Activated CD4-positive, alpha-beta T cell treated with anti-CD3 and anti-CD28 coated beads for 36 hours (primary cell): ENCODE data around the gene CLDN7. TPM values are rescaled to one million over a fixed set of nuclear protein-coding genes. Genes with fewer than 3 reads are reported as not detected.
A peak's percentile ranks its signal among the peaks of the same experiment; 100 is the strongest.

Experiments
- ATAC-seq: fragments of 200-7000 bp; cut with Tn5 transposase; one replicate; pipeline ENCODE4 v1.10.0; 2021; ENCODE audit warnings: mild to moderate bottlenecking, moderate library complexity
- CTCF ChIA-PET: fragments of 350-600 bp; sonication (Branson Sonifier 250); formaldehyde crosslinking; loops from one replicate; lab custom pipeline; 2021; ENCODE audit warnings: antibody characterized with exemption; lab: Charles Lee
- POLR2A ChIA-PET: fragments of 350-600 bp; sonication (Branson Sonifier 250); formaldehyde crosslinking; loops from one replicate; lab custom pipeline; 2021; ENCODE audit warnings: antibody characterized with exemption, inconsistent platforms; lab: Charles Lee
- DNase-seq: peaks from one replicate; pipeline ENCODE4 v3.0.0-alpha.2; 2020
- H3K27ac Mint-ChIP-seq: one replicate; pipeline ENCODE4 v1.8.0; 2021; ENCODE audit warnings: mixed read lengths
- H3K27me3 Mint-ChIP-seq: one replicate; pipeline ENCODE4 v1.8.0; 2021; ENCODE audit warnings: mixed read lengths
- H3K36me3 Mint-ChIP-seq: one replicate; pipeline ENCODE4 v1.8.0; 2021; ENCODE audit warnings: low read depth, mixed read lengths
- H3K4me1 Mint-ChIP-seq: one replicate; pipeline ENCODE4 v1.8.0; 2021; ENCODE audit warnings: mixed read lengths
- H3K4me3 Mint-ChIP-seq: one replicate; pipeline ENCODE4 v1.8.0; 2021; ENCODE audit warnings: mild to moderate bottlenecking, moderate library complexity, mixed read lengths
- H3K9me3 Mint-ChIP-seq: one replicate; pipeline ENCODE4 v1.8.0; 2021; ENCODE audit warnings: low read depth, mixed read lengths
- intact Hi-C, 2 experiments: fragments of 100-400 bp; cut with DNase I in 1 of 2; cut with micrococcal nuclease in 1 of 2; formaldehyde crosslinking; loops; one replicate each; pipeline versions ENCODE4 v1.14.2 to v1.15.1; 2022 to 2024; cut with DNase I, micrococcal nuclease
- total RNA-seq, 2 experiments: library from RNA; stranded (reverse); gene quantifications; one replicate each; pipeline ENCODE4 v1.2.3, GENCODE V29; 2021

Gene CLDN7
- total RNA-seq, 2 experiments from 2014 or later = 0.53 to 0.72 TPM

GRCh38 chr17:7243453-7243729 is 18.9 kb downstream of the CLDN7 start:
- CTCF ChIA-PET = interaction anchor here (0.8 to 1.0 kb wide), 3 partner anchors 23 to 86 kb away, joined by 3 read pairs; partner anchors contain the start of gene NEURL4
- Mint-ChIP-seq H3K4me1 (peaks cover 41% of the 10 kb centered on the region), H3K27me3 (no peaks in the 10 kb centered on the region), H3K27ac (peak overlapping the region; percentile 82), H3K36me3 (peaks cover 36% of the 10 kb centered on the region), H3K9me3 (no peaks in the 10 kb centered on the region), H3K4me3 (peak overlapping the region; percentile 97)
- POLR2A ChIA-PET = interaction anchor here (2.6 kb wide), 1 partner anchor 8 kb away, joined by 8 read pairs; the partner anchor contains the start of genes CTDNEP1 and ELP5
- intact Hi-C loops = loop anchor here in 1 of 2 experiments (10.0 kb wide), 1 partner anchor 911 kb away; the partner anchor contains the start of gene PER1
- ATAC-seq (no peak), DNase-seq (no peak)

DNA sequence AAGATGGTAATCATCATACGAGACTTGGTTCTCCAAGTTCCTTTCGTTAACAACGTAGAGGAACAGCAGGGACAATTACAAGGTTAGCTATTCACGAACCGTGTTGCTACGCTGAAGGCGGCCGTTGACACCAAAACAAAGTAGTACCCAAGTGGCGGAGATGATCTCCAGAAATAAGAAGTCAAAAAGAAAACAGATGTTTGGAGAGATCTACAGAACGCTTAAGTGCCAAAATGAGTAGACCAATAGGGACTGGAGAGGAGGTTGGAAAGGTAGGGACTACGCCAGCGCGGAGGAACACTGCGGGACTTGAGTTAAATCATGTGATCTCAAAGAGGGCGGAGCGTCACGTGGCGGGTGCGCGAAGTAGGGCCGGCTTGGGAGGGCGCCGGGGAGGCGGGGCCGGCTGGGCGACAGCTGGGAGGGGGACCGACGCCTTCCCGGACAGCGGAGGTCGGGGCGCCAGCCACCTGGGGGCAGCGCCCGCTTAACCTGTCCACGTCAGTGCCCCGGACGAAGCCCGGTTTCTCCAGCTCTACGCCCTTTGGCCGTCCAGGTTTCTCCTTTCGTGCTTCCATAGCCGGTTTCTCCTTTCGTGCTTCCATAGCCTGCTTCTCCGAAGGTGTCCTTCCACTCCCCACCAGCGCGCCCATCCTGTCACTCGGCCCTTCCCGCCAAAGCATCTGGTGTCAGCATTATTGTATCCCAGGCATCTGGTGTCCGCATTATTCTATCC is 19.4 kb downstream of the CLDN7 start:
- peak; percentile 27 for ATAC-seq
- Mint-ChIP-seq H3K9me3 (no peaks in the 10 kb centered on the region), H3K36me3 (peaks cover 36% of the 10 kb centered on the region), H3K4me3 (peak overlapping the region; percentile 97), H3K27ac (peak overlapping the region; percentile 98), H3K27me3 (no peaks in the 10 kb centered on the region), H3K4me1 (peaks cover 41% of the 10 kb centered on the region)
- POLR2A ChIA-PET = interaction anchor here (0.6 to 2.6 kb wide), 5 partner anchors 8 to 602 kb away, joined by 3 to 8 read pairs (median 3); partner anchors contain the start of genes CD68, CTDNEP1, ELP5 and NEURL4
- peak; percentile 95 for DNase-seq
- intact Hi-C loops = loop anchor here (1.0 to 10.0 kb wide), 6 partner anchors 8 to 912 kb away; partner anchors contain the start of genes ACADVL (in 1 of the 2), CTDNEP1 (in 1 of the 2), DLG4 (in 1 of the 2) and ELP5 (in 1 of the 2)
- CTCF ChIA-PET = interaction anchor here (1.0 to 3.5 kb wide), 5 partner anchors 8 to 87 kb away, joined by 3 to 22 read pairs (median 3); partner anchors contain the start of genes ACADVL, DLG4, DVL2 and NEURL4

- Mint-ChIP-seq H3K27me3 (no peaks in the 10 kb centered on the region), H3K27ac (peak within 1 kb of the TSS; percentile 98), H3K9me3 (no peaks in the 10 kb centered on the region), H3K4me3 (peak within 1 kb of the TSS; percentile 97), H3K4me1 (peaks cover 43% of the 10 kb centered on the region), H3K36me3 (peaks cover 36% of the 10 kb centered on the region)
- ChIA-PET POLR2A (interaction anchor here (0.6 to 2.6 kb wide), 7 partner anchors 9 to 603 kb away, joined by 3 to 8 read pairs (median 3); partner anchors contain the start of genes CD68, CTDNEP1, ELP5 and NEURL4), CTCF (interaction anchor here (0.9 to 3.5 kb wide), 6 partner anchors 8 to 88 kb away, joined by 3 to 22 read pairs (median 3); partner anchors contain the start of genes ACADVL, DLG4, DVL2 and NEURL4)
- DNase-seq = peak; percentile 95
- intact Hi-C loops = loop anchor here (1.0 to 10.0 kb wide), 6 partner anchors 9 to 913 kb away; partner anchors contain the start of genes ACADVL (in 1 of the 2), CTDNEP1 (in 1 of the 2), DLG4 (in 1 of the 2) and ELP5 (in 1 of the 2)
- ATAC-seq = peak; percentile 32
Measured at GRCh38 chr17:7241783-7242716, 20.2 kb downstream of the CLDN7 start, which contains the start of gene GABARAP. GABARAP (minus strand) TSS chr17:7242449; CDS start chr17:7242330, 119 bp downstream.

- Mint-ChIP-seq H3K27ac (peak overlapping the region; percentile 98), H3K36me3 (peaks cover 34% of the 10 kb centered on the region), H3K9me3 (no peaks in the 10 kb centered on the region), H3K4me1 (peaks cover 44% of the 10 kb centered on the region), H3K27me3 (no peaks in the 10 kb centered on the region), H3K4me3 (peak overlapping the region; percentile 97)
- no peak for DNase-seq
- POLR2A ChIA-PET = interaction anchor here (0.7 to 2.6 kb wide), 4 partner anchors 10 to 338 kb away, joined by 3 to 8 read pairs (median 4); partner anchors contain the start of genes CD68, CTDNEP1, ELP5 and POLR2A
- CTCF ChIA-PET = interaction anchor here (0.6 to 3.5 kb wide), 4 partner anchors 21 to 89 kb away, joined by 3 to 22 read pairs (median 4); partner anchors contain the start of genes ACADVL and DLG4
- no peak for ATAC-seq
- intact Hi-C loops = loop anchor here in 1 of 2 experiments (10.0 kb wide), 1 partner anchor 914 kb away; the partner anchor contains the start of gene PER1
Measured at GRCh38 chr17:7241090-7241733, 21.1 kb downstream of the CLDN7 start.

DNA sequence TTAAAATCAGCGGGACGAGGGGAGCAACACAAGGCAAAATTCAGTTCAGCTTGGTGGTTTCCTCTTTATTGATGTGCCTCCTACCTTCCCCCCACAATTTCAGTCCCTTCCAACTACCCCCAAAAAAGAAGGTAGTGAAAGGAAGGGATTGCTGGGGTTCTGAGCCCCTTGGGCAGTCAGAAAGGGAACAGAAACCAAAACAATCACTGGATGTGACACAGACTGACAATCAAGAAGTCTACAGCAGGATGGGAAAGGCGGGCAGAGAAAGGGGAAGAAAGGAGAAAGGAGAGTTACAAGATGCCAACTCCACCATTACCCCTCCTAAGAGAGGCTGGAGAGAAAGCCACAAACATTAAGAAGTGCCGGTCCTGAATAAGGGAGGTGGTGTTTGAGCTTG is 21.9 kb downstream of the CLDN7 start:
- intact Hi-C loops = loop anchor here in 1 of 2 experiments (10.0 kb wide), 1 partner anchor 914 kb away; the partner anchor contains the start of gene PER1
- no peak for ATAC-seq
- H3K4me3 Mint-ChIP-seq = peak overlapping the region; percentile 97
- peaks cover 52% of the 10 kb centered on the region for H3K4me1 Mint-ChIP-seq
- no peaks in the 10 kb centered on the region for H3K27me3 Mint-ChIP-seq
- peak overlapping the region; percentile 75 for H3K27ac Mint-ChIP-seq
- ChIA-PET CTCF (interaction anchor here (1.2 to 3.5 kb wide), 3 partner anchors 11 to 194 kb away, joined by 4 to 22 read pairs (median 8); partner anchors contain the start of genes ACADVL, CTDNEP1 and DLG4), POLR2A (interaction anchor here (0.7 kb wide), 1 partner anchor 20 kb away, joined by 3 read pairs; no protein-coding TSS in a partner anchor)
- DNase-seq = no peak
- H3K36me3 Mint-ChIP-seq = peaks cover 37% of the 10 kb centered on the region
- no peaks in the 10 kb centered on the region for H3K9me3 Mint-ChIP-seq

GRCh38 chr17:7239091-7240027 is 22.9 kb downstream of the CLDN7 start, which contains the start of gene PHF23:
PHF23 (minus strand) TSS chr17:7239457; CDS start chr17:7239279, 178 bp downstream.
- H3K27me3 Mint-ChIP-seq = no peaks in the 10 kb centered on the region
- H3K36me3 Mint-ChIP-seq = peaks cover 43% of the 10 kb centered on the region
- no peaks in the 10 kb centered on the region for H3K9me3 Mint-ChIP-seq
- POLR2A ChIA-PET = interaction anchor here (0.6 to 1.2 kb wide), 5 partner anchors 10 to 204 kb away, joined by 3 to 5 read pairs (median 3); partner anchors contain the start of genes CTDNEP1, ELP5 and SLC16A13
- ATAC-seq = peak; percentile 74
- peak; percentile 99 for DNase-seq
- peaks cover 61% of the 10 kb centered on the region for H3K4me1 Mint-ChIP-seq
- peak within 1 kb of the TSS; percentile 97 for H3K4me3 Mint-ChIP-seq
- CTCF ChIA-PET = interaction anchor here (0.7 to 3.5 kb wide), 6 partner anchors 12 to 193 kb away, joined by 3 to 22 read pairs (median 4); partner anchors contain the start of genes ACADVL, CTDNEP1 and DLG4
- intact Hi-C loops = loop anchor here (1.0 to 10.0 kb wide), 17 partner anchors 13 to 1753 kb away; partner anchors contain the start of genes CTC1 (in 1 of the 2), DERL2 (in 1 of the 2), EIF5A (in 1 of the 2) and ELP5 (in 1 of the 2)
- peak within 1 kb of the TSS; percentile 93 for H3K27ac Mint-ChIP-seq

DNA sequence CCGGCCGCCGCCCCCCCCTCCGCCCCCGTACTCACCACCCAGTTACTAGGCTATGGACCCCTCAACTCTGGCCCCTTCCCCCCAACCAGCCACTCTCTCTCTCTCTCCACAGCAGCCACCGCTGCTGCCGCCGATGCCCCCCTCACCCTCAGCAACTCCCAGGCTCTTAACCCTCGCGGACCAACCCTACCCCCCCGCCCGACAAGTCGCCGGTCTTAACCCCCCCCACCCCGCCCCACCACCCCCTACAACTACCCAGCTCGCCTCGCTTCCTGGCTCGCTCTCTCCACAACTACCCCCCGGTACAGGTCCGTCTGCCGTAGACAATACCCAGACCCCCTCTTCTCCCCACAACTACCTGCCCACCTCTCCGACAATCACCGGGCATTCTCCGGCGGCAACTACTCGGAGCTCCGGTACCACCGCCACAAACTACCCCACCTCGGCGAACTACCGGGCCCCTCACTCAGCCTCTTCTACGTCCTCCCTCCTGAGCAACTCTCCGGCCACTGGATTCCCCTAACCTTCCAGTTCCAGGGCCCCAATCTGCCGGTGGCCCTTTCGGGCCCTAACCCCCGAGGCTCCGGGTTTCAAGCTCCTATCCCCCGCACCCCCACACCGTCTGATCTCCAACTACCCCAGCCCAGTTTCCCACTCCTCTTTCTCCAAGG is 23.7 kb downstream of the CLDN7 start:
- H3K36me3 Mint-ChIP-seq = peaks cover 41% of the 10 kb centered on the region
- POLR2A ChIA-PET = interaction anchor here (1.0 to 1.2 kb wide), 2 partner anchors 70 to 203 kb away, joined by 3 read pairs; partner anchors contain the start of gene SLC16A13
- intact Hi-C loops = loop anchor here (1.0 to 5.0 kb wide), 16 partner anchors 14 to 1752 kb away; partner anchors contain the start of genes CTC1 (in 1 of the 2), DERL2 (in 1 of the 2), EIF5A (in 1 of the 2) and ELP5 (in 1 of the 2)

DNA sequence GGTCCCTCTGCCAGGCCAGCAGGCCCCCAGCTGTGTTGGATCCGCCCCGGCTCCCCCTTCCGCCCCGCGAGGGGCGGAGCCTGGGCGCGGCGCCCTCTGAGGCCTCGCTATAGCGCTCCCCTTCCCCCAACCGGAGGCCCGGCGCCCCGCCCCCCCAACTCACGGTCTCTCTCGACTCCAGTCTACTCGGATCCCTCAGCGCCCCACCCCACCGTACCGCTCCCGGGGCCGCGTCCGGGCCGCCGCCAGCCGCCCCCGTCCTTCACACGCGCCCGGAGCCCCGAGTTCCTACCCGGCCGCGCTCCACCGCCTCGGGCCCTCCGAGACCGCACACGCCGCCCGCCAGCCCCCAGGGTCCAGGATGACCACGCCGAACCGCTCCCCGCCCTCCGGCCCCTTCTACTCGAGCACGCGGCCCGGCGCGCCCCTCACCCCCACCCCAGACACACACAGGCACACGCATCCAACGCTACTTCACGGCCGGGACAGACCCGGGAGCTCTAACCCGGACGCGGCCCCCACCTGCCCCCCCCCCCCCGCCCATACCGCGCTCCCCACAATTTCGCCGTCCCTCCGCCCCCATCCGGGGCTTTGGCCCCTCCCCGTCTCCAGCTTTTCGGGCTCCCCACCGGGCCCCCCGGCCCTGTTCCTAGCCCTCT is 24.4 kb downstream of the CLDN7 start:
- peaks cover 61% of the 10 kb centered on the region for H3K4me1 Mint-ChIP-seq
- peak overlapping the region; percentile 97 for H3K4me3 Mint-ChIP-seq
- peak; percentile 93 for DNase-seq
- peak; percentile 17 for ATAC-seq
- H3K27ac Mint-ChIP-seq = peak overlapping the region; percentile 93
- H3K27me3 Mint-ChIP-seq = no peaks in the 10 kb centered on the region
- CTCF ChIA-PET = interaction anchor here (0.6 to 1.2 kb wide), 2 partner anchors 14 to 17 kb away, joined by 3 read pairs; partner anchors contain the start of gene CTDNEP1
- POLR2A ChIA-PET = interaction anchor here (1.0 kb wide), 1 partner anchor 71 kb away, joined by 3 read pairs; no protein-coding TSS in a partner anchor
- intact Hi-C loops = loop anchor here (2.0 to 5.0 kb wide), 3 partner anchors 71 to 1011 kb away; partner anchors contain the start of genes CTC1 (in 1 of the 2) and PFAS (in 1 of the 2)
- H3K36me3 Mint-ChIP-seq = peaks cover 40% of the 10 kb centered on the region
- H3K9me3 Mint-ChIP-seq = no peaks in the 10 kb centered on the region

More for the DNA sequence above, 23.7 kb downstream of the CLDN7 start:
- ATAC-seq = no peak
- Mint-ChIP-seq H3K27me3 (no peaks in the 10 kb centered on the region), H3K27ac (peak overlapping the region; percentile 93), H3K4me3 (peak overlapping the region; percentile 97), H3K4me1 (peaks cover 61% of the 10 kb centered on the region), H3K9me3 (no peaks in the 10 kb centered on the region)
- peak; percentile 49 for DNase-seq
- CTCF ChIA-PET = interaction anchor here (0.7 to 1.2 kb wide), 2 partner anchors 15 to 18 kb away, joined by 3 read pairs; no protein-coding TSS in a partner anchor
